Breast epithelium (tissue), 4 donors: ENCODE measurements around the gene GLI3. TPM values are rescaled to one million over a fixed set of nuclear protein-coding genes. Genes with fewer than 3 reads are reported as not detected.

Experiments used
- DNase-seq, 2 donors: peaks; one replicate each; pipeline ENCODE4 v3.0.0-alpha.2; 2019; ENCODE audit warnings: low spot score in 2 of 2
- H3K27ac ChIP-seq, 2 donors: fragments of 200-600 bp; sonication (generic) in 1 of 2; one replicate each; pipeline ENCODE4 v1.5.1; 2016 to 2019; ENCODE audit warnings: mild to moderate bottlenecking in 1 of 2
- H3K27me3 ChIP-seq, 2 donors: fragments of 200-600 bp; sonication (generic) in 1 of 2; one replicate each; pipeline versions ENCODE4 v1.5.1 to v1.6.0; 2017 to 2019; ENCODE audit warnings: control low read depth in 1 of 2, mild to moderate bottlenecking in 1 of 2
- H3K36me3 ChIP-seq: fragments of 200-600 bp; one replicate; pipeline ENCODE4 v1.5.1; 2019
- H3K4me1 ChIP-seq, 2 donors: fragments of 200-600 bp; sonication (generic); one replicate each; pipeline ENCODE4 v1.5.1; 2016 to 2019; ENCODE audit warnings: control low read depth in 1 of 2
- H3K4me3 ChIP-seq, 3 donors: fragments of 200-600 bp; sonication (generic); 1 replicate in 2 of 3; 2 replicates in 1 of 3; pipeline ENCODE4 v1.5.1; 2016 to 2019; ENCODE audit warnings: mild to moderate bottlenecking in 3 of 3, moderate library complexity in 2 of 3
- H3K9me3 ChIP-seq, 2 donors: fragments of 200-600 bp; sonication (generic) in 1 of 2; one replicate each; pipeline ENCODE4 v1.5.1; 2016 to 2019; ENCODE audit warnings: control low read depth in 1 of 2
- POLR2A ChIP-seq: fragments of 450-650 bp; IDR thresholded peaks from one replicate; pipeline ENCODE4 v1.6.1; 2016; ENCODE audit warnings: antibody characterized with exemption, mild to moderate bottlenecking, moderate library complexity
- POLR2AphosphoS5 ChIP-seq, 3 donors: sonication (generic); formaldehyde crosslinking; IDR thresholded peaks; one replicate each; pipeline ENCODE4 v1.6.1; 2017; ENCODE audit warnings: antibody characterized with exemption in 3 of 3
- intact Hi-C: fragments of 100-400 bp; cut with DNase I; formaldehyde crosslinking; loops from one replicate; pipeline ENCODE4 v1.15.1; 2023; ENCODE audit warnings: low total_unique reads
- total RNA-seq, 3 donors: library from RNA; depleted of rRNA; stranded (reverse); fragments of >200 nt; gene quantifications; one replicate each; pipeline ENCODE4 v1.1.0, GENCODE V29; 2016
- TF ChIP-seq, protein P1 (sequence below), 3 donors: fragments of 450-650 bp; IDR thresholded peaks; one replicate each; pipeline ENCODE4 v1.5.1; 2016 to 2017; ENCODE audit warnings: antibody characterized with exemption in 3 of 3, mild to moderate bottlenecking in 3 of 3, moderate library complexity in 3 of 3

Gene GLI3
- total RNA-seq, 3 donors from 2014 or later = 10.2 to 29.9 (median 22.6) TPM

DNA sequence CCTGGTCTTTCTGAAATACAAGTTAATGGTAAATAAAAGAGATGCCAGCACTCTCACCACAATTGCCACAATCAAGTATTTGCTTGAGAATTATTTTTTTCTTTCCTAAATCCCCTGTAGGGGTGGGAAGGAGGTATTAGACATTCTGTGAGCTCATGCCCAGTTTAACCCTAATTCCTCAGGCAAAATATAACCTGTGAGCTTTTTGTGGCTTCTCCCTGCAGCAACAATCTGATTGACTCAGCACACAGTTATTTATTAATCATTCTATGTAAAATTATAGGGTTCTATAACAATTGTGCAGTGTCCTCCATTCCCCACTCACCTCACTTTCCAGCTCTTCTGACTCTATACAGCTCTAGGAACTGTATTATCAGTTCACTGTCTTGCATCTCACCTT is 66.3 kb downstream of the GLI3 start:
- H3K4me1 ChIP-seq = peaks cover 0 to 2% of the 10 kb centered on the region in 2 donors
- no peaks in the 10 kb centered on the region for H3K27me3 ChIP-seq
- intact Hi-C loops = no loop called here
- no peak overlapping the region for H3K27ac ChIP-seq
- no peaks in the 10 kb centered on the region for H3K9me3 ChIP-seq
- DNase-seq = no peak
- no peak overlapping the region for H3K4me3 ChIP-seq
- TF ChIP-seq, protein P1, sequence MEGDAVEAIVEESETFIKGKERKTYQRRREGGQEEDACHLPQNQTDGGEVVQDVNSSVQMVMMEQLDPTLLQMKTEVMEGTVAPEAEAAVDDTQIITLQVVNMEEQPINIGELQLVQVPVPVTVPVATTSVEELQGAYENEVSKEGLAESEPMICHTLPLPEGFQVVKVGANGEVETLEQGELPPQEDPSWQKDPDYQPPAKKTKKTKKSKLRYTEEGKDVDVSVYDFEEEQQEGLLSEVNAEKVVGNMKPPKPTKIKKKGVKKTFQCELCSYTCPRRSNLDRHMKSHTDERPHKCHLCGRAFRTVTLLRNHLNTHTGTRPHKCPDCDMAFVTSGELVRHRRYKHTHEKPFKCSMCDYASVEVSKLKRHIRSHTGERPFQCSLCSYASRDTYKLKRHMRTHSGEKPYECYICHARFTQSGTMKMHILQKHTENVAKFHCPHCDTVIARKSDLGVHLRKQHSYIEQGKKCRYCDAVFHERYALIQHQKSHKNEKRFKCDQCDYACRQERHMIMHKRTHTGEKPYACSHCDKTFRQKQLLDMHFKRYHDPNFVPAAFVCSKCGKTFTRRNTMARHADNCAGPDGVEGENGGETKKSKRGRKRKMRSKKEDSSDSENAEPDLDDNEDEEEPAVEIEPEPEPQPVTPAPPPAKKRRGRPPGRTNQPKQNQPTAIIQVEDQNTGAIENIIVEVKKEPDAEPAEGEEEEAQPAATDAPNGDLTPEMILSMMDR (IDR thresholded peaks at IDR 0.05) = no peak
- no peak for TF ChIP-seq POLR2A
- no peak for TF ChIP-seq POLR2AphosphoS5 (IDR thresholded peaks at IDR 0.05)
- H3K36me3 ChIP-seq = no peaks in the 10 kb centered on the region

DNA sequence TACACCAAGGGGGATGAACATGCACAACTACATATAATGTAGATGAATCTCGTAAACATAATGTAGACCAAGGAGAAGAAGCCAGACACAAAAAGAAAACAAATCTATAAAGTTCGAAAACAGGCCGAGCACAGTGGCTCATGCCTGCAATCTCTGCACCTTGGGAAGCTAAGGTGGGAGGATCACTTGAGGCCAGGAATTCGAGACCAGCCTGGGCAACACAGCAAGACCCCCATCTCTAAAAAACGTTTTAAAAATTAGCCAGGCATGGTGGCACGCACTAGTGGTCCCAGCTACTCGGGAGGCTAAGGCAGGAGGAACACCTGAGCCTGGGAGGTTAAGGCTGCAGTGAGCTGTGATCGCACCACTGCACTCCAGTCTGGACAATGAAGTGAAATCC is 68.5 kb downstream of the GLI3 start:
- Histone ChIP-seq H3K4me3 (no peak overlapping the region), H3K36me3 (no peaks in the 10 kb centered on the region), H3K9me3 (no peaks in the 10 kb centered on the region), H3K27ac (no peak overlapping the region), H3K27me3 (no peaks in the 10 kb centered on the region), H3K4me1 (no peaks in the 10 kb centered on the region)
- no peak for DNase-seq
- intact Hi-C loops = no loop called here
- no peak for TF ChIP-seq POLR2A
- no peak for TF ChIP-seq POLR2AphosphoS5 (IDR thresholded peaks at IDR 0.05)
- TF ChIP-seq, protein P1 (IDR thresholded peaks at IDR 0.05) = no peak

DNA sequence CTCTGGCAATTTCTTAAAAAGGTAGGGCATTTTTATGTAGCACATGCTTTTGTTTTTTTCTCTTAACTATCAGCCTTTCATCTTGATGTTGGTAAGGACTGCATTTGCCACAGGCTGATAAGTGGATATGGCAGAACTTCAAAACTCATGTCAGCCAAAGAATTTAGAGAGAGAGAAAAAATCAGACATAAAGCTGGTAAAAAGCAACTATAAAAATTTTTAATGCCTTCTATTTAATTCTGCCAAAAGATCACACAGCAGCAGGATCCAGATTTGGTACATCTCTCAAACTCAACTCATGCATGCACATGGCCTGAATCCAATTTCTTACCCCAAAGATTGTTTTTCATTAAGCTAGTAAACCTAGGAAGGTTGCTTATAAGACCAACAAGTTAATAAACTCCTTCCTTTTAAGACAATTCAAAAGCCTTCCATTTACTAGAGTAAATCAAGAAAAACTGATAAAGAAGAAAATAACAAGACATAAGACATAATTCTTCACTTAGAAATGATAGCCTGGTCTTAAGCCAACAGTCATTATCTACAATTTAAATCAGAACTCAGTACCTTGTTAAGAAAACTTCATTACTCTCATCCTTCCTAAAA is 69.3 kb downstream of the GLI3 start:
- intact Hi-C loops = no loop called here
- H3K27ac ChIP-seq = peak overlapping the region in 1 of 2 donors; percentile 21

DNA sequence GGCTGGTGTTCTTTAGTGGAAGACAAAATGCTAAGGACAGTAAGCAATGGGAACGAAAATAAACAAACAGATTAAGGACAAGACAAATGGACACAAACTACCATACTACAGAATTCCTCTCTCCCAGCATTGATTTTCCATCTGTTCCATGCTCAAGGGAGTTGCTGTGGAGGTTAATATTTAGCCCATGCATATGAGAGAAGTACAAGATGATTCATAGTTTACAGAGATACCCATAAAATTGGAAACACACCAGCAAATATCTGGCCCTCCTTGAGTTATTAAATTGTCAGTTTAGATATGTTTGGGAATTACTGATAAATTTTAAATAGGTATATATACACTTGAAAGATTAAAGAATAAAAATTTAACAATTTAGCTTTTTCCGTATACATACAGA is 69.8 kb downstream of the GLI3 start:
- DNase-seq = no peak
- peak overlapping the region in 1 of 2 donors; percentile 21 for H3K27ac ChIP-seq
- intact Hi-C loops = no loop called here

More for the DNA sequence above, 69.3 kb downstream of the GLI3 start:
- no peaks in the 10 kb centered on the region for H3K4me1 ChIP-seq
- no peaks in the 10 kb centered on the region for H3K36me3 ChIP-seq
- no peak for DNase-seq
- TF ChIP-seq POLR2A (no peak), POLR2AphosphoS5 (IDR thresholded peaks at IDR 0.05) (no peak)
- TF ChIP-seq, protein P1 (IDR thresholded peaks at IDR 0.05) = no peak
- H3K27me3 ChIP-seq = no peaks in the 10 kb centered on the region
- no peak overlapping the region for H3K4me3 ChIP-seq
- no peaks in the 10 kb centered on the region for H3K9me3 ChIP-seq

DNA sequence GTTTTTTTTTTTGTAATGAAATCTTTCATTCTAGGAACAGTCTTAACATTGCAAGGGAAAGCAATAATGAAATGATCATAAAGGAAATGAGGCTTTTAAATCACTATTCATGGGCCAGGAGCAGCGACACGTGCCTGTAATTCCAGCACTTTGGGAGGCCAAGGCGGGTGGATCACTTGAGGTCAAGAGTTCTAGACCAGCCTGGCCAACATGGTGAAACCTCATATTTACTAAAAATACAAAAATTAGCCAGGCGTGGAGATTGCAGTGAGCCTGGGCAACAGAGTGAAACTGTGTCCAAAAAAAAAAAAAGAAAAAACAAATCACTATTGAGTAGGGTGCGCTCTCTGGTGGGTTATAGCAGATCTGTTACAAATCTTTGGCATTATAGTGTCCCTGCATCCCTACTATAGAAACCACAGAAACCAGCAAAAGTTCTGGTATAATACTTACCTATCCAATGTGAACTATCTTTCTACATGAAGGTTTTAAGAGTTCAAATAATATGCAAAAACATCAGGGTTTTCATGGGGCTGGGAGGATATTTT is 72.1 kb downstream of the GLI3 start:
- intact Hi-C loops = no loop called here
- no peaks in the 10 kb centered on the region for H3K36me3 ChIP-seq
- no peak overlapping the region for H3K27ac ChIP-seq
- DNase-seq = no peak
- no peaks in the 10 kb centered on the region for H3K9me3 ChIP-seq
- no peaks in the 10 kb centered on the region for H3K4me1 ChIP-seq
- H3K27me3 ChIP-seq = no peaks in the 10 kb centered on the region
- TF ChIP-seq, protein P1 (IDR thresholded peaks at IDR 0.05) = no peak
- TF ChIP-seq POLR2AphosphoS5 (IDR thresholded peaks at IDR 0.05) (no peak), POLR2A (no peak)
- H3K4me3 ChIP-seq = no peak overlapping the region

More for the DNA sequence above, 69.8 kb downstream of the GLI3 start:
- TF ChIP-seq, protein P1 (IDR thresholded peaks at IDR 0.05) = no peak
- TF ChIP-seq POLR2A (no peak), POLR2AphosphoS5 (IDR thresholded peaks at IDR 0.05) (no peak)
- Histone ChIP-seq H3K4me3 (no peak overlapping the region), H3K27me3 (no peaks in the 10 kb centered on the region), H3K36me3 (no peaks in the 10 kb centered on the region), H3K4me1 (no peaks in the 10 kb centered on the region), H3K9me3 (no peaks in the 10 kb centered on the region)
